Femur (tissue), 1 donor: ENCODE measurements around the gene USP24.
"Not testable (repeated sequence)": the region's sequence is repeated elsewhere in the genome, so short reads cannot be mapped to it uniquely, and the experiment has no call there.

Source experiments
- DNase-seq: peaks from one replicate; pipeline ENCODE4 v3.0.0-alpha.2; 2017

USP24 gene

DNA sequence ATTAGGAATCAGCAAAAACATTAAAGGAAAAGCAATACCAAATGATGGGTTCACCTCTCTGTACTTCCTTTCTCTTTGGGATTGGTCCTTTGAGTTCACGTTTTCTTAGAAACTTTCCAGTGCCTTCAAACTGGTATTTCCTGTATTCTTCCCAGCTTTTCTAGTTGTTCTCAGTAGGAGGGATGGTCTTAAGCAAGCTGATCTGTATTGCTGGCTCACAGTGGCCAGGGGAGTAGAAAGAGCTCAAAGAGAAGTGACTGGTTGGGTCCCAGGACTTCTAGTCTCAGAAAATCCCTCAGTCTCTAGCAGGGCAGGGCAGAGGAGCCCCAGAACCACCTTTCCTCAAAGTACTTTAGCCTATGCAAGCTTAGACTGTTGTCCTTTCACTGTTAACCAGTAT, 10.1 kb upstream of the USP24 start:
- DNase-seq: no peak

DNA sequence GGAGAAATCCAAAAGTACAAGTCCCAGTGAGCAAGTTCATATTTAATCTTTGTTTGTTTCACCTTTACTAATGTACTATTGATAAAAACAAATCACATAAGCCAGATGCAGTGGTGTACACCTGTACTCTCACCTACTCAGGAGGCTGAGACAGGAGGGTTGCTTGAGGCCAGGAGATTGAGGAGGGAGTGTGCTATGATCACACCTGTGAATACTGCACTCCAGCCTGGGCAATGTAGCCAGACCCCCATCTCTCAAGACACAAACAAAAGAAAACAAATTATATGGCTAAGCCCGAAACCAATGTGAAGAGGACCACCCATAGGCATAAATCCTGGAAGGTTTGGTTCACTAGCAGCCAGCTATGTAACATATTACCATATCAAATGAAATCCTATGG, 9.6 kb upstream of the USP24 start:
- DNase-seq: no peak

DNA sequence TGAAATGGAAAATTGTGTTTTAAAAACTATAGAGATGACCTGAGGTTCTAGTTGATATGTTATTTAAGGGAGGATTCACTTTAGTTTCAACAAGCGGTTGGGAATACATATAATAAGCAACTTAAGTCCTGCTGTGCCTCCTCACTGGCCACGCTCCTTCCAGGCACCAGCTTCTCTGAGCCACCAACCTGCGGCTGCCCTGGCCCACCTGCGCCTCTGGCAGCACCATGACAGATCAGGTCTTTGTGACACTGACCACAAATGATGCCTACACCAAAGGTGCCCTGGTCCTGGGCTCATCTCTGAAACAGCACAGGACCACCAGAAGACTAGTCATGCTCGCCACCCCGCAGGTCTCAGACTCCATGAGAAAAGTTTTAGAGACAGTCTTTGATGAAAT, 7.0 kb upstream of the USP24 start:
- DNase-seq: no peak

DNA sequence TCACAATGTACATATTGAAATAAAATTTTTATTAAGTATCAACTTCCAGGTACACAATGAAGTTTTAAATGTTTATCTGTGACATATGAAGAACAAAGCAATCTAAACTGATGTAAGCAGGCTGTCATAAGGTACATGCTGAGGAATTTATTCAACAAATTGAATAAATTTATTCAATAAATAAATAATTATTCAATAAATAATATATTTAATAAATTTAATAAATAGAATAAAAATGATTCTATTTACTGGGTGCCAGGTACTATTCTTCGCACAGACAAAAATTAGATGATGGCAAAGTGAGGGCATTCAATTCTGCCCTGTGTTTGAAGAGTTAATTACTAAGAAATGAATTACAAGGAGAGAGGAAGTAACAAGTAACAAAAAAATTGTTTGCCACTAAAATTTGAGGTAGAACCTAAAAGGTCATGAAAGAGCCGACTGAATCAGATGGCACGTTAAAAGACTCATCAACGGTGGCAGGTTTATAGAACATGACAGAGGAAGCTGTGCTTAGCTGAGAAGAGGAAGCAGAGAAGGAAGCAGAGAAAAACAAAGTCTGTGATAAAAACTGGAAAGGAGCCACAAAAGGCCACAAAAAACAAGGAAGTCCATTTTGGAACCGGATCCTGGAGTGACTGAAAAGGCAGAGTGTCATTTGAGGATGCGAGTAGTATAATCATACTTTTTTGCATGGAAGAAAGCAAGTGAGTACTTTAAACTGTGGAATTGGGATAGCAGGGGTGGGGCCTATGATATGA, 2.2 kb upstream of the USP24 start:
- DNase-seq: no peak

DNA sequence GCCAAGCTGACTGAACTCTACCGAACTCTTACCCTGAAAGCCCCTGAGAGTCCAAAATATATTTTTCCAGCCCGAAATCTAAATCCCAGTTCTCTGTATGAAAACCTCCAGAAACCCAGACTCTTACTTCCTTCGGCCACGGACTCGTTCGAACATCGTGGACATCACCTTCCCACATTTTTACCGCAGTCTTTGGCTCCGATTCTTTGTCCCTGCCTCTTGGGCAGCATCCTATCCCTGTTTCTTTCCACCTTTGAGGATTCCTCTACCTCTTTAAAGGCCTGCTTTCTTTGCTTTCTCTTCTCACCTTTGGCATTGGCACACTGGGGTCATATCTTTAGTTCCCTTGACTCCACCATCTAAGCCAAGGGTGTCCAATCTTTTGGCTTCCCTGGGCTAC, 932 bp upstream of the USP24 start:
- DNase-seq: no peak

DNA sequence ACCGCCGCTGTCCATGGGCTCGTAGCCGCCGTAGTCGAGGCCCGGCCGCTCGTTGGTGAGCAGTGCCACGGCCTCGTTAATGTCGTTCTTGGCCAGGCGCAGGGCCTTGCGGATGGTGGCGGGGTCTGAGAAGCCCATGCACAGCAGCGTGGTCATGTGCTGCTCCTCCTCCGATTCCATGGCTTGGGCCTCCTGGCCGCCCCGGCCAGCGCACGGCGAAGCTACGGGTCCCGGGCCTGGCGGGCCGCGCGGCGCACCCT, 300 bp downstream of the USP24 start:
- peak; percentile 55 for DNase-seq

DNA sequence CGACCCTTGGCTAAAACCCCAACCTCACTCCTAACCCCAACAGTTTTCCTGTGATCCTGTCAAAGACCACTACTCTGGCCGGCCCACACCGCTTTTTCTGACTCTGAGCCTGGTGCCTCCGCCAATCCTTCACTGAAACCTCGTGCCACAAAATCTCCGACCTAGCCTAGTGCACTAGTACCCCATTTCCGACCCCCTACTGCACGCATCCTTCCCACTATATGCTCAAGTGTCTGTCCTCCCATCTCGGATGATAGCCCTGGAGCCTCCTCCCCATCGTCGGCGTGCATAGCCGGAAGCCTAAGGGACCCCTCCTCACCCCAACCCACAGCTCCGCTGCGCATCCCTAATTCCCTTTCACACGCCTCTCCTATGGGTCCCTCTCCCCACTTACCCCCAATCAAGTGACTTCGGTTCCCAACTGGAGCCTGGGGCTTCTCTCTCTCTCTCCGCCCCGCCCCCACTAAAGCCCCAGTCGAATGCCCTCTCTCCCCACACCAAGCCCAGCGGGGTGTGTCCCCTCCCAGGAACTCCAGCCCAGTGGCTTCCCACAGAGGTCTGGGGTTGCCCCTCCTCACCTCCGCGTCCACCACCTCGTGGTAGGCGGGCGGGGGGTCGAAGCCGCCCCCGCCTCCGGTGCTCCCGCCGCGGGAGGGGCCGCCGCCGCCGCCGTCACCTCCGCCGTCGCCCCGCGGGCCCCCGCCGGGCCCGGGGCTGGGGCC, 791 bp downstream of the USP24 start:
- DNase-seq: peak; percentile 55

DNA sequence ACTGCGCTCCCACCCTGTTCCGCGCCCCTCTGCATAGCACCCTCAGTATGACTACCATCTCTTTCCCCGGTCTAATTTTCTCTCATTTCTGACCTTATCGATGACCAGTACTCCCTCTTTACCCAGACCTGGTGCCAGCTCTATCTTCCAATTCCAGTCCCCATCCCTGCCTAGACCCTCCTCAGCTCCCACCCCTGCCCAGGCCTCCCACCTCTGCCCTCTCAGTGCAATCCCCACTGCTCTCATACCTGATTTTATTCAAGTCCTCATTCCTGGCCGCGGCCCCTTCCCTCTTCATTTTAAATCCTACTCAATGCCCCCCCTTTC, 1.3 kb downstream of the USP24 start:
- DNase-seq: no peak

DNA sequence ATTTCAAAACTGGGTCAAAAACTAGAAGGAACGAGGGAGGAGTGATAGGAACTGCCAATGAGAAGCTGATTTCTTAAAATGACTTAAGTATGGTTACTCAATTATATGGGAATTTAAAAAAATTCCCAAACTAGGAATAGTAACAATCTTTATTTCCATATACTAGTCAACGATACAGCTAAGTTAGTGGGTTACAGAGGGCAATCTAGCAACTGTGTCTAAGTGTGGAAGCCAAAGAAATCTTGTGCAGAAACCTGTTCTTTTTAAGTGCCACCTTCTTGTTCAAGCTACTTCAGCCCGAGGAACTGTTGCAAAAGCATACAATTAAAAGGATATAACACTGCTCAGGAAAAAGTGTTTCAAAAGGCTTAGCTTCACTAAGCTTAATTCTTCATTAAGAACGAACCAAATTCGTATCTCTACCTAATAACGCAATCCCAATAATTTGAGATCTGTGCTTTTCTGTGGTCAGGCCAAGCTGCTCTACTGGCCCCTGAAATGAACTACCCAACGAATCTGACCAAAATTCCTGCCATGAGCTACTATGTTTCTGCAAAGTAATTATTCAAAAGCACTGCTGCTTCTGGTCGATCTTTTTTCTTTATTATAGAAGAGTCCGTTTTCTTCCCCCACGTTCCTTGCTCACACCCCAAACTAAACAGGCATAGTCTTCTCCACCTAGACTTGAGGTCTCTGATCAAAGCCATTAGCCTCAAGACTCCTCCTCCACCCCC, 1.8 kb downstream of the USP24 start:
- no peak for DNase-seq

DNA sequence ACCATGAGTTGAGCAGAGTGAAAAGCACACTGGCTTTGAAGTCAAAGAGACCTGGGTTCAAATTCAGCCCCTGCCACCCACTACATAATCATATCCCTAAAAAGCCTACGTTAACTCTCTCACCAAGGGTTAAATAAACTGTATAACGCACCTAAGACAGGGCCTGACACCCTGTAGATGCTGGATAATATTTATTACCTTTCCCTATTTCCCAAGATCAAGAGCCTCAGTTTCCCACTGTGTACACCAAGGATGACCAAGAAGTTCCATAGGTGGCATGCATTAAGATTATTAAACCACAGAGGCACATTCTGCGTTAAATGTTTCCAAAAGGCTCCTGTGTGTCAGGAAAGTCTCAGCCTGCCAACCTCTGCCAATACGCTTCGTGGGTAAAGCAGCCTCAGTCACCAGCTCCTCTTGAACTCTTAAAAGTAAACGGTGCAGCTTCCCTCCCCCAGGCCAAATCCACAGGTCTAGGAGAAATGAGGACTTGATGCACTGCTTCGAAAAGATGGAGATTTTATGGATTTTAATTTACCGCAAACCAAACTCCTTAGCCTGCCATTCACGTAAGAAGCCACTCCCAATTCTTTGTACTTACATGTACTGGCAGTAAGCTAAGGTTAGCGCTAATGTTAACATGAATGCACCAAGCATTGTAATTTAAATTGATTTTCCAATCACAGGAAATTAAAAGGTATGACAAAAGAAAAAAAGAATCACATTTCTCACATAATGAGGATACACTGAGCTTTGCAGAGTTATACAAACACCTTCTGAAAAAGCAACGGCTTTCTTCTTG, 2.6 kb downstream of the USP24 start:
- no peak for DNase-seq

DNA sequence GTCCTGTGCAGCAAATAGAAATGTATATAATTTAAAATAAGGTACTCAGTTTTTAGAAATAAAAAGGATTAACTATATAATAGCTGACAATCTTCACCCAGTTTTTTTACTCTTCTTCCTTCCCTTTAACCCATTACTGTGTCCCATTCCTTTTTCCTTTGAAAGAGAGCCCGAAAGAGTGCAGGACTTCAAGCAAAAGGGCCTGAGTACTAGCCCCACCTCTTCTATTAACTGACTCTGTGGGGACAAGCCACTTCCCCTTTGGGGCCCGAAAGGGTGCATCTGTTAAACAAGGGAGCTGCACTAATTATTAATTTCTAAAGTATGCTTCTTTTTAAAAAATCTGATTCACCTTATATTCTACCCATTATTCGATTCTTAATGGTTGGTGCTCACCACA, 3.3 kb downstream of the USP24 start:
- DNase-seq: no peak

DNA sequence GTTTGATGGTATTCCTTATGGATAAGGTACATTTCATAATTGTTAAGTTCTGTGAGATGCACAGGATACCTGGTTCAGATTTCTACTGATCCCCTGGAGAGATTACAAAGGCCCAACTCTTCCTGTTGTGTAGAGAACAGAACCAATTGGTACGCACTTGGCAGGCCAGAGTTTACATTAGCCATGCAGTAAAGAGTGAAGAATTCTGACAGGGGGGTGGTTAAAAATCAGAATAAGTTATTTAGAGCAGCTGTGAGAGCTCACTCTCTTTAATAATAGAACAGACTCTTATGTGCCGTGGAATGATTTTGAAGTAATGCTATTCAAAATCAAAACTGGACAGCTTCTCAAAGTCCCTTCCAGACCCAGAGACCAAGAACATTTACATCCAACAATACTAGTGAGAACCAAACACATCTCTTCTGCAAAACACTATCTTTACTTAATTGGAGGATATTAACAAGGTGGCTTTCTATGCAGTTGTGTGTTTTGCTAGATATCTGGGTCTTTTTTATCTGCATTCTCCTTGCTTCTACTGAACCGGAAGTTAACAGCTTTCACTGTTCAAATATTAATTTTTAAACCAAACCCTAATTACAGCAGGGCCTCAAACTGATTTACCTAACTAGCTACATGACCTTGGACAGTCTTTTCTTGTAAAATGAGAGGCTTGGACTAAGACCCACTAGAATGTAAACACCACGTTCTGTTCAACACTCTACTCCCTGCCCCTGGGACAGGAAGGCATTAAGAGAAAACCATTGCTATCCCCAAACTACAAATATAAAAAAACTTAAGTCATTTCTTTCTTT, 4.0 kb downstream of the USP24 start:
- no peak for DNase-seq

DNA sequence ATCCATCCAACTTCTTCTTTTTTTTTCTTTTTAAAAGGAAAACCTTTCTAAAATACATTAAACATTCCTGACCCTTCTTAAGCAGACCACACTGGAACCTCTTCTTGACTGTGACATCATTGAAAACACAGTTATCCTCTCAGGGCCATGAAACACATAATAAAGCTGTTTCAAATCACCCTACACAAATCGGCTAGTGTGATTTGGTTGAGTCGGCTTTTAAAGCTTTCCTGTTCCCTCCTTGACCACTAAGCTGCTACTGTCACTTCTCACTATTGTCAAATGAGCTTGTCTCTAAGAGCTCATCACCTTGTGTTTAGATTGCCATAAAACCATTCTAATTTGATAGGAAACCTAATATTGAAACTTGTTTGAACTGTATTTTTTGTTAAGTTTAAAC, 5.9 kb downstream of the USP24 start:
- DNase-seq: no peak

DNA sequence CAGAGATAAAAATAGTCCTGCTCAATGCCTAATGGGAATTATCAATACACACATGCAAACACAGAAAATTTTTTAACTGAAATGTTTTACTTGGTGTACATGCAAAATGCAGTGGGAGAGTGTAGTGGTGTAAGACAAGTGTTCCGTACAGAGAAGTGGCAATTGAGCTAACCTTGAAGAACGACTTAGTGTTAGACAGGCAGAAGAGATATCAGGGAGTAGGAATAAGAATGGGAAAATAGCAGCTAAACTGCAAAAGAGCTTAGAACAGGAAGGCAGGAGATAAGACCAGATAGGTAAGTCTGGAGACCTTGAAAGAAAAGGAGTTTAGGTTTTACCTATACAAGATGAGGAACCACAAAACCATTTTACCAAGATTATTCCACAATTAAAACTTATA, 9.0 kb downstream of the USP24 start:
- no peak for DNase-seq

DNA sequence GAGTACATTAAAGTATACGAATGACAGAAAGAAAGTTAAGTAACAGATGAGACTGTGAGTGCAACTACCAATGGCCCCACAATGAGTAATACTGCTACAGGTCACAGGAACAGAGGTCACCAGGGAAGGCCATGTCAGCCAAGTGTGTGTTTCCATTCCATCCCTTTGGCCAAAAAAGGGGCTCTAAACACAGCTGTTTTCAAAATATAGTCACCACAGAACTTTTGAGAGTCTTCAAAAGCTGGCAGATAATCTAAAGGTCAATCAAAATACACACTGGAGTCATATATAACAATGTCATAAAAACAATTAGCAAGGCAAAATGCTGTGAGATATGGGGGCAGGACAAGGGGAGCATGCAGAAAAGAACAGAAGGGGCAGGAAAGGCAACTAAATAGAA, 10.2 kb downstream of the USP24 start:
- DNase-seq: no peak

DNA sequence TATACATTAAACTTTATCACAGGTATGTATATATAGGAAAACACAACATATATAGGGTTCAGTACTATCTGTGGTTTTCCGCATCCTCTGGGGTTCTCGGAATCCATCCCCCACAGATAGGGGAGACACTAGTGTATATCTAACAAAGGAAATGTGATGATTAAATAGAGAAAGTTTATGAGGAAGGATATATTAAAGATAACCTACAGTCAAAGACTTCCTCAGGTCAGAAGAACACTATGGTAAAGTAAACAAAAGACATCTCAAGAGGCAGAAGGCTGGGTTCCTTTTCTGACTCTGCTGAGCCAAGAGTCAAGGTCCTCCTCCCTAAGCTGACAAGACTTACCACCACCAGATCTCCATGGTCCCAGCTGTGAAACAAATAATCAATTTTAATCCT, 12.1 kb downstream of the USP24 start:
- DNase-seq: no peak

DNA sequence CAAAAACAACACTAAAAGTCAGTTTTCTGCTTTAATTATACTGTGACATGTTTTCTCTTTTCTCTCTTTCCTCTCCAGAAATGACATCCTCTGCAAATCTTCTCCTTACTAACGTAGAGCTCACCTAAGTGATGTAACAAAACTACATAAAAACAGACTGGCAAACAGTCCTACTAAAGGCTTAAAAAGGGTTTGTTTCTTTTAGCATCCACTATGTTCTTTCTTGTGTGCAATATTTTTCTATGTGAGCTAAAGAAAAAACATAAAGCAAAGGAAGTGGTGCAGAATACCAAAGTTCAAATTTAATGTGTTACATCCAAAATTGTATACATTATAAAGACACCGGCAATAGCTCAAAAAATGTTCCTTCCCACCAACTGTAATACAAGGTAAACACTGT, 14.5 kb downstream of the USP24 start:
- no peak for DNase-seq

DNA sequence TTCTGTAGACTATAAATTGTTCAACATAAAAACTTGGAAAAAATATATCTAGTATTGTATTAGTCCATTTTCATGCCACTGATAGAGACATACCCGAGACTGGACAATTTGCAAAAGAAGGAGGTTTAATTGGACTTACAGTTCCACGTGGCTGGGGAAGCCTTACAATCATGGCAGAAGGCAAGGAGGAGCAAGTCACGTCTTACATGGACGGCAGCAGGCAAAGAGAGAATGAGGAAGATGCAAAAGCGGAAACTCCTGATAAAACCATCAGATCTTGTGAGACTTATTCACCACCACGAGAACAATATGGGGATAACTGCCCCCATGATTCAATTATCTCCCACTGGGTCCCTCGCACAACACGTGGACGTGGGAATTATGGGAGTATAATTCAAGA, 15.4 kb downstream of the USP24 start:
- not testable (repeated sequence) for DNase-seq

DNA sequence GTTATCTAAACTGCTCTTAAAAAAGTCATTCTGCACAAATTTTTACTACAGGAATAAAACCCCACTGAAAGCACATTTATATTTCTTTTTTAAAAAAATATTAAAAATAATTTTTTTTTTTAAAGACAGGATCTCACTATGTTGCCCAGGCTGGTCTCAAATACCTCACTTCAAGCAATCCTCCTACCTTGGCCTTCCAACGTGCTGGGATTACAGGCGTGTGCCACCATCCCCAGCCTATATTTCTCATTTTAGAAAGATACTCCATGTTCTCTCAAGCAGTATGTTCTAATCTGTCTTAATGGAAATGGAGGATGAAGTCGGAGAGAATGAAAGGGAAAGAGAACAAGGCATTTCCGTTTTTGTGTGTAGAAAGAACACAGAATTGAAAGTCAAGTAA, 17.1 kb downstream of the USP24 start:
- no peak for DNase-seq

DNA sequence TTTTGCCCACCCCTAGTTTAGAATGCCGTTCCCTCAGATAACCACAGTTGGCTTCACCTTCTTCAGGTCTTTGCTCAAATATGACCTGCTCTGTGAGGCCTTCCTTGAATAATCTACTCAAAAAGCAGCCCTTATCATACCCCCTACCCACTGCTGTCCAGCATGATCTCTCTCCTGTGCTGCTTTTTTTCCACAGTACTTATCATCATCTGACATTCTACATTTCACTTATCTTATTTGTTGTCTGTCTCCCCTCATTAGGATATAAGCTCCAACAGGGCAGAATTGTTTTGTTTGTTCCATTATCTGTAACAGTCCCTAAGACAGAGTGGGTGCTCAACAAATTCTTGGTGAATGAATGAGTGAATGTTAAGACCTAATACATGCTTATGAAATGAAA, 18.1 kb downstream of the USP24 start:
- no peak for DNase-seq

DNA sequence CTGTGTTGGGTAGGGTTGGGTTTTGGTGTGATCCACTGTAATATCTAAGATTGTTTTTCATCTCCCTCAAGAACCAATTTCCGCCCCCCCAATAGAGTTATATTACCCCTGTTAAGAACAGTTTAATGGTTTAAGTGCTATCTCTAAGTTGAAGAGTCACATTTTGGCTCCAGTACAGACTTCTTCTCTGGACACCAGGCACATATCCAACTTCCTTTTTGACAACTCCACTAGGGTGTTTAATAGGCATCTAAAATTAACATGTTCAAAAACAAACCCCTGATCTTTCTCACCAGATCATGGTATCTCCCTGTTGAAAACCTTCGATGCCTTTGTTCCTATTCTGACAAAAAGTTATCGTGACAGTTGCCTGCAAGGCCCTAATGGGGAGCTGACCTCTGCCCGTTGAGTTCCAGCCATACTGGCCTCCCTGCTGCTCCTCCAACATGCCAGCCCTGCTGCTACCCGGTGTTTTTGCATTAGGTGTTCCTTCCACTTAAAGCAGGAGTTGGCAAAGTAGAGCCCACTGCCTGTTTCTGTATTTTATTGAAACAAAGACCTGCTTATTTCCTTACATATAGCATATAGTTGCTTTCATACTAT, 18.6 kb downstream of the USP24 start:
- no peak for DNase-seq

DNA sequence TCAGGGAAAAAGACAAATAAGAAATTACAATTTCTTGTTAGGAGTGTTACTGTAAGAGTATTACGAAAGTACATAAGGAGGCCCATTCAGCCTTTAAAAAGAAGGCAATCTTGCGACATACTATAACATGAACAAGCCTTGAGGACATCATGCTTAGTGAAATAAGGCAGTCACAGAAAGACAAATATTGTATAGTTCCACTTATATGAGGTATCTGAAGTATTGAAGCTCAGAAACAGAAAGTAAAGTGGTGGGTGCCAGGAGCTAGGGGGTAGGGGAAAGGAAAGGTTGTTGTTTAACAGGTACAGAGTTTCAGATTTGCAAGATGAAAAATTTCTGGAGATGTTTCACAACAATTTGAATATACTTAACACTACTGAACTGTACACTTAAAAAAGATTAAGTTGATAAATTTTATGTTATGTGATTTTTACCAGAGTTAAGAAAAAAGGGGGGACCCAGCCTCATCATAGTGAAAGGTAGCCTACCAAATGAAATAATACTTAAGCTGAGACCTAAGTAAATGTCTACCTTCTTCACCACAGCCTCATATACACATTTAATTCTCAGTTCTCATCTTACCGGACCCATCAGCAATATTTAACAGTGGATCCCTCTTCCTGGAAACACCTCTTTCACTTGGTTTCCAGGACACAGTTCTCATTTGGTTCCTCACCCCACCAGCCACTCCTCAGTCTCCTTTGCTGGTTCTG, 19.5 kb downstream of the USP24 start:
- no peak for DNase-seq
